HepG2 (cell line): ENCODE measurements around the gene PEX3. TPM values are rescaled to one million over a fixed set of nuclear protein-coding genes. Genes with fewer than 3 reads are reported as not detected.

Source experiments
- ATF1 ChIP-seq: IDR thresholded peaks from 2 replicates; pipeline ENCODE4 v1.6.1; 2016; ENCODE audit warnings: mild to moderate bottlenecking, control low read depth
- ATF5 ChIP-seq: sonication (generic); formaldehyde crosslinking; IDR thresholded peaks from 2 replicates; pipeline ENCODE4 v1.4.0; 2020; ENCODE audit warnings: mild to moderate bottlenecking, low read depth, missing genetic modification reagents
- CHD4 ChIP-seq: fragments of 200-600 bp; sonication (generic); IDR thresholded peaks from 2 replicates; pipeline ENCODE4 v1.7.0; 2017; ENCODE audit warnings: mild to moderate bottlenecking, low read length, borderline replicate concordance
- GPN1 ChIP-seq: sonication (generic); formaldehyde crosslinking; IDR thresholded peaks from 2 replicates; pipeline ENCODE4 v1.5.1; 2020; ENCODE audit warnings: missing genetic modification reagents, borderline replicate concordance
- GTF3A ChIP-seq: sonication (generic); formaldehyde crosslinking; conservative IDR thresholded peaks from 2 replicates; pipeline ENCODE4 v1.4.0; 2020; ENCODE audit warnings: mild to moderate bottlenecking, missing genetic modification reagents
- HES4 ChIP-seq: sonication (generic); formaldehyde crosslinking; IDR thresholded peaks from 2 replicates; pipeline ENCODE4 v1.9.0; 2021; ENCODE audit warnings: mild to moderate bottlenecking, missing genetic modification reagents, borderline replicate concordance
- NFE2 ChIP-seq: sonication (generic); formaldehyde crosslinking; IDR thresholded peaks from 2 replicates; pipeline ENCODE4 v1.4.0; 2020; ENCODE audit warnings: missing genetic modification reagents
- PRMT3 ChIP-seq: sonication (generic); formaldehyde crosslinking; IDR thresholded peaks from 2 replicates; pipeline ENCODE4 v1.8.1; 2022; ENCODE audit warnings: low read depth, mild to moderate bottlenecking, moderate library complexity, missing genetic modification reagents, borderline replicate concordance
- REPIN1 ChIP-seq: sonication (generic); formaldehyde crosslinking; IDR thresholded peaks from 2 replicates; pipeline ENCODE4 v1.8.0; 2022; ENCODE audit warnings: missing genetic modification reagents, low read depth, mild to moderate bottlenecking, borderline replicate concordance
- SMARCE1 ChIP-seq: fragments of 450-650 bp; IDR thresholded peaks from 2 replicates; pipeline ENCODE4 v1.6.1; 2017; ENCODE audit warnings: borderline replicate concordance
- SP5 ChIP-seq: IDR thresholded peaks from 2 replicates; pipeline ENCODE4 v1.6.1; 2016; ENCODE audit warnings: low read depth, borderline replicate concordance
- ZNF224 ChIP-seq: sonication (generic); formaldehyde crosslinking; IDR thresholded peaks from 2 replicates; pipeline ENCODE4 v1.5.0; 2020; ENCODE audit warnings: mild to moderate bottlenecking, missing genetic modification reagents
- ZNF441 ChIP-seq: sonication (generic); formaldehyde crosslinking; IDR thresholded peaks from 2 replicates; pipeline ENCODE4 v1.7.0; 2021; ENCODE audit warnings: missing genetic modification reagents, borderline replicate concordance
- ZNF451 ChIP-seq: sonication (generic); formaldehyde crosslinking; IDR thresholded peaks from 2 replicates; pipeline ENCODE4 v1.5.0; 2020; ENCODE audit warnings: mild to moderate bottlenecking, missing genetic modification reagents
- ZNF512 ChIP-seq: sonication (generic); formaldehyde crosslinking; IDR thresholded peaks from 2 replicates; pipeline ENCODE4 v1.4.0; 2020; ENCODE audit warnings: mild to moderate bottlenecking, missing genetic modification reagents
- ZNF614 ChIP-seq: IDR thresholded peaks from 2 replicates; pipeline ENCODE4 v1.6.1; 2018; ENCODE audit warnings: missing biosample characterization, missing genetic modification reagents, inconsistent platforms, borderline replicate concordance
- ZNF687 ChIP-seq: sonication (generic); formaldehyde crosslinking; IDR thresholded peaks from 2 replicates; pipeline ENCODE4 v1.5.1; 2020; ENCODE audit warnings: mild to moderate bottlenecking, missing genetic modification reagents, moderate library complexity
- polyA plus RNA-seq, 8 experiments: library from polyadenylated mRNA; depleted of rRNA in 3 of 8; stranded (reverse) in 7 of 8; unstranded in 1 of 8; fragments of >200 nt; fragmentation: Illumina TruSeq in 4 of 8; extraction: Trizol in 4 of 8; gene quantifications; 2 replicates each; pipeline versions ENCODE4 v1.2.1 to v1.2.3, GENCODE V29; 2011 to 2016; ENCODE audit warnings: low read depth in 4 of 8, missing spikeins in 1 of 8, mixed read lengths in 1 of 8; ENCODE audit not compliant: insufficient read depth in 1 of 8
- total RNA-seq, 5 experiments: library from RNA; depleted of rRNA; stranded (reverse); fragments of >200 nt; fragmentation: Illumina TruSeq; extraction: Trizol; gene quantifications; 2 replicates each; pipeline ENCODE4 v1.2.3, GENCODE V29; 2016; ENCODE audit warnings: low read depth in 1 of 5

Gene PEX3
- total and polyA plus RNA-seq, 2 of the 13 experiments (the other 11 are each of a cell fraction or from before 2014, with no cell fraction given): 30.9 to 40.8 TPM

- TF ChIP-seq ZNF512 (CRISPR knock-in tag) (no peak), SP5 (CRISPR knock-in tag) (peak; percentile 79; the same call in 1 of the 2 replicates), ZNF441 (CRISPR knock-in tag) (peak; percentile 71; the same call in 1 of the 2 replicates), GPN1 (CRISPR knock-in tag) (no peak), REPIN1 (CRISPR knock-in tag) (peak; percentile 100), ZNF687 (CRISPR knock-in tag) (peak; percentile 99), ATF5 (CRISPR knock-in tag) (no peak), CHD4 (no peak), SMARCE1 (no peak), ZNF451 (peak; percentile 95), ZNF224 (CRISPR knock-in tag) (peak; percentile 76; the same call in 1 of the 2 replicates), ZNF614 (CRISPR knock-in tag) (peak; percentile 99), ATF1 (CRISPR knock-in tag) (peak; percentile 67), GTF3A (CRISPR knock-in tag) (no peak), PRMT3 (CRISPR knock-in tag) (peak; percentile 96; the same call in 1 of the 2 replicates), HES4 (peak; percentile 75), NFE2 (CRISPR knock-in tag) (peak; percentile 8; the same call in 1 of the 2 replicates)
These were observed at the start of gene PEX3, which contains the start of gene ADAT2 (continued) for GRCh38 chr6:143450453-143451371.
